Hepatocyte (in vitro differentiated cells): ENCODE data around the gene CDC5L. TPM values are rescaled to one million over a fixed set of nuclear protein-coding genes. Genes with fewer than 3 reads are reported as not detected.
"Not testable (repeated sequence)": the region's sequence is repeated elsewhere in the genome, so short reads cannot be mapped to it uniquely, and the experiment has no call there.

Experiments
- DNase-seq: peaks from one replicate; pipeline ENCODE4 v3.0.0-alpha.2; 2016; ENCODE audit warnings: low spot score
- H2AFZ ChIP-seq: fragments of 200-600 bp; sonication (generic); 2 replicates; pipeline ENCODE4 v1.6.0; 2016; ENCODE audit warnings: antibody characterized with exemption, mild to moderate bottlenecking
- H3K27ac ChIP-seq: fragments of 200-600 bp; sonication (generic); 2 replicates; pipeline ENCODE4 v1.5.1; 2016; ENCODE audit warnings: mild to moderate bottlenecking
- H3K27me3 ChIP-seq: fragments of 200-600 bp; sonication (generic); 2 replicates; pipeline ENCODE4 v1.6.1; 2016
- H3K36me3 ChIP-seq: fragments of 200-600 bp; sonication (generic); replicated peaks from 2 replicates; pipeline ENCODE4 v1.5.1; 2016; ENCODE audit warnings: low read depth; ENCODE audit not compliant: insufficient read depth
- H3K4me1 ChIP-seq: fragments of 200-600 bp; sonication (generic); 2 replicates; pipeline ENCODE4 v1.5.1; 2016; ENCODE audit warnings: mild to moderate bottlenecking, moderate library complexity; ENCODE audit not compliant: insufficient read depth
- H3K4me2 ChIP-seq: fragments of 200-600 bp; sonication (generic); 2 replicates; pipeline ENCODE4 v1.6.0; 2016
- H3K4me3 ChIP-seq: fragments of 200-600 bp; sonication (generic); 2 replicates; pipeline ENCODE4 v1.5.1; 2016; ENCODE audit warnings: mild to moderate bottlenecking
- H3K79me2 ChIP-seq: fragments of 200-600 bp; sonication (generic); 2 replicates; pipeline ENCODE4 v1.6.0; 2017; ENCODE audit warnings: mild to moderate bottlenecking
- H3K9me2 ChIP-seq: fragments of 200-600 bp; sonication (generic); replicated peaks from 2 replicates; pipeline ENCODE4 v1.6.0; 2017; ENCODE audit warnings: mild to moderate bottlenecking; ENCODE audit not compliant: insufficient read depth
- H3K9me3 ChIP-seq: fragments of 200-600 bp; sonication (generic); 2 replicates; pipeline ENCODE4 v1.5.1; 2016; ENCODE audit warnings: low read depth, mild to moderate bottlenecking
- H4K20me1 ChIP-seq: fragments of 200-600 bp; sonication (generic); 2 replicates; pipeline ENCODE4 v1.6.0; 2016; ENCODE audit warnings: mild to moderate bottlenecking; ENCODE audit not compliant: insufficient read depth, poor library complexity, severe bottlenecking
- EZH2 ChIP-seq: fragments of 200-600 bp; sonication (generic); IDR thresholded peaks from 2 replicates; pipeline ENCODE4 v1.6.1; 2016; ENCODE audit warnings: antibody characterized with exemption, mild to moderate bottlenecking, borderline replicate concordance
- EZH2phosphoT487 ChIP-seq: fragments of 200-600 bp; sonication (generic); IDR thresholded peaks from one replicate; pipeline ENCODE4 v1.6.1; 2018; ENCODE audit warnings: antibody characterized with exemption, mild to moderate bottlenecking, low read depth, moderate library complexity; ENCODE audit not compliant: unreplicated experiment, severe bottlenecking
- WGBS: methylation state at CpG from one replicate; pipeline ENCODE4 v1.1.6; 2016; ENCODE audit warnings: low lambda C conversion rate; ENCODE audit errors: missing lambda C conversion rate; 5-methylcytosine and 5-hydroxymethylcytosine counted together
- polyA plus RNA-seq: library from polyadenylated mRNA; unstranded; fragments of >200 nt; fragmentation: Nextera tagmentation; extraction: Ambion mirVana; gene quantifications from 2 replicates; pipeline ENCODE4 v1.2.1, GENCODE V29; 2016
- total RNA-seq: library from RNA; depleted of rRNA; stranded (reverse); fragments of >200 nt; gene quantifications from 2 replicates; pipeline ENCODE4 v1.2.3, GENCODE V29; 2014
- TF ChIP-seq, protein P1 (sequence below): fragments of 200-600 bp; sonication (generic); IDR thresholded peaks from 2 replicates; pipeline ENCODE4 v1.5.1; 2016; ENCODE audit warnings: antibody characterized with exemption, mild to moderate bottlenecking; ENCODE audit not compliant: poor library complexity

The CDC5L gene
- total and polyA plus RNA-seq, 2 experiments from 2014 or later: 10.0 to 23.1 TPM

DNA sequence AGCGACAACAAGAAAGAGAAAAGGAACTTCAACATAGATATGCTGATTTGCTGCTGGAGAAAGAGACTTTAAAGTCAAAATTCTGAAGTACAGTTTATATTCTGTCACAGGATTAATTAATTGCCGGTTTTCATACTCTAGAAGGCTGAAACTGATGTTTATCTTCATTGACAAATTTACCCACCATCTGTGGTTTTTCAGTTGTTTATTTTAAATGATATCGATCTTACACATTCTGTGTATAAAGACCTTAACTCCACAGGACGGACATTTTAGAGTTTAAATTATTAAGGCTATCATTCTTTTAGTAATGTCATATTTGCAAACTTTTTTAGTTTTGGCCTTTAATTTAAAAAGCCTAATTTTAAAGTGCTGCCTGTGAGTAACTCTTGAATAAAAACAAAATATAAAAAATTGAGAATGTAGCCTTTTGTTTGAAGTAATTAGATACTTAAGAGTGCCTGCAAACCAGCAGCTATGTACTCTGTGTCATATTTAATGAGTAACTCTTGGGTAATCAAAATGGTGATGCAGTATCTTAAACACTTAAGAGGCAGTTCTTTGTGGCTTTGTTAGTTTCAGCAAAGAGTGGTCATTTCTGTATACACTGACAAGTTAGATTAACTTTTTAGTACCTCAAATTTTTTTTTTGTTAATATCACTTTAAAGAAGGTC, 59.3 kb downstream of the CDC5L start:
- TF ChIP-seq EZH2 (no peak), EZH2phosphoT487 (no peak)
- TF ChIP-seq, protein P1, sequence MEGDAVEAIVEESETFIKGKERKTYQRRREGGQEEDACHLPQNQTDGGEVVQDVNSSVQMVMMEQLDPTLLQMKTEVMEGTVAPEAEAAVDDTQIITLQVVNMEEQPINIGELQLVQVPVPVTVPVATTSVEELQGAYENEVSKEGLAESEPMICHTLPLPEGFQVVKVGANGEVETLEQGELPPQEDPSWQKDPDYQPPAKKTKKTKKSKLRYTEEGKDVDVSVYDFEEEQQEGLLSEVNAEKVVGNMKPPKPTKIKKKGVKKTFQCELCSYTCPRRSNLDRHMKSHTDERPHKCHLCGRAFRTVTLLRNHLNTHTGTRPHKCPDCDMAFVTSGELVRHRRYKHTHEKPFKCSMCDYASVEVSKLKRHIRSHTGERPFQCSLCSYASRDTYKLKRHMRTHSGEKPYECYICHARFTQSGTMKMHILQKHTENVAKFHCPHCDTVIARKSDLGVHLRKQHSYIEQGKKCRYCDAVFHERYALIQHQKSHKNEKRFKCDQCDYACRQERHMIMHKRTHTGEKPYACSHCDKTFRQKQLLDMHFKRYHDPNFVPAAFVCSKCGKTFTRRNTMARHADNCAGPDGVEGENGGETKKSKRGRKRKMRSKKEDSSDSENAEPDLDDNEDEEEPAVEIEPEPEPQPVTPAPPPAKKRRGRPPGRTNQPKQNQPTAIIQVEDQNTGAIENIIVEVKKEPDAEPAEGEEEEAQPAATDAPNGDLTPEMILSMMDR: no peak
- Histone ChIP-seq H3K36me3 (no peaks in the 10 kb centered on the region), H3K4me1 (peaks cover 8% of the 10 kb centered on the region), H3K79me2 (peaks cover 17% of the 10 kb centered on the region), H3K4me3 (no peak overlapping the region), H3K27me3 (no peaks in the 10 kb centered on the region), H3K27ac (peak overlapping the region; percentile 65), H3K4me2 (peak overlapping the region; percentile 22), H2AFZ (no peak overlapping the region), H3K9me3 (peaks cover 15% of the 10 kb centered on the region), H3K9me2 (no peaks in the 10 kb centered on the region), H4K20me1 (no peaks in the 10 kb centered on the region)
- DNase-seq: no peak
- 59% methylated on average over 4 of the region's 4 CpGs for WGBS

DNA sequence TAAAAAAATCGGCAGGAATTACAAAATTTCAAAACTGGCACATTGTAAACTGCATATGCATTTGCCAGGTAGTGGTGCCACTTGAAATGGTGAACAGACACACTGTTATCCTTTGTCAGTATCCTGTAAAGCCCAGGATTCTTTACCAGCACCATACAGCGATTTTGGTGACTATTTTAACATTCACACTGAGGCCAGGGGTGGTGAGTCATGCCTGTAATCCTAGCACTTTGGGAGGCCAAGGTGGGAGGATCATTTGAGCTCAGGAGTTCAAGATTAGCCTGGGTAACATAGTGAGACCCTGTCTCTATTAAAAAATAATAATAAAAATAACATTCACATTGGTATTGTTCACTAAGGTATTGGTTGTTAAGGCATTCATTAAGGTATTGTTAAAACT, 61.7 kb downstream of the CDC5L start:
- not testable (repeated sequence) for H3K4me3 ChIP-seq, DNase-seq, H3K9me3 ChIP-seq, H3K27me3 ChIP-seq, H3K4me1 ChIP-seq, H2AFZ ChIP-seq, H3K4me2 ChIP-seq, H4K20me1 ChIP-seq, H3K36me3 ChIP-seq, H3K27ac ChIP-seq, H3K9me2 ChIP-seq, H3K79me2 ChIP-seq
- 84% methylated on average over 2 of the region's 2 CpGs for WGBS

DNA sequence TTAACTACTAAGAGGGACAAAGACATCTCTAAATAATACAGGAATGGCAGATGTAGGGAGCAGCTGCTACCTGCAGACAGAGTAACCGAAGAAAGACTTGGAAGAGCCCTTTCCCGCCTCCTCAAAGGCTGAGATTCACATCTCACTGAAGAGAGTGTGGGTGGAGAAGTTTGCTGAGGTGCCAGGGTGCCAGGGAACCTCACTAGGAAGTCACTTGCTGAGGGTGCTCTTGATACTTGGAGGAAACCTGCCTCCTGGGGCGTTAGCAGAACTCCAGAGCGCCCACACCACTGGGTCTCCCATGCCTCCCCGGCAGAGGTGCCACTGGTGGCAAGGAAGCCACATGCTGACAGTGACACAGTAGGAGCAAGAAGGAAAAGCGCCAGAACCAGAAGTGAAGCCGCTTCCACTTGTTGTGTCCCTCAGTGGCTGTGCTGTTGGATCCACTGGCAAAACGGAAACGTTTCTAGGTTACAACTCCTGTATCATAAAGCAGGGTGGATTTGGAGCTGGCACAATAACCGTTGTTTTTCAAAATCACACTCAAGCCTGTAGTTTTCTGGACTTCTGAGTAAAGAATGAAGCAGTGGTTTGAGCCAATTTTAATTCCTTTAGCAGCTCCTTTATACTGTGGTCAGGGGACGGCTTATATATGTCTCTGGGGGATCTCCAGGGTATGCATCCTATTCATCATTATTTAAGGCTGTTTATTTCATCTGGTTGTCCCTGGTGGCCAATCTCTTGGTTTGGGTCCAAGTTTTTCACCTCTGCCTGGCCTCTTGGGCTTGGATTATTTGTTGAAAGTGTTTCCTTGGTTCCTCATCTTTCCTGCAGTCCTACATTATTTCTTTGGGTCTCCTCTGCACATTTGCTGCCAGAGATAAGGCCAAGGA, 64.5 kb downstream of the CDC5L start:
- DNase-seq: no peak
- no peak overlapping the region for H3K4me3 ChIP-seq
- TF ChIP-seq, protein P1: no peak
- TF ChIP-seq EZH2 (no peak), EZH2phosphoT487 (no peak)
- no peaks in the 10 kb centered on the region for H4K20me1 ChIP-seq
- H3K9me2 ChIP-seq: no peaks in the 10 kb centered on the region
- no peak overlapping the region for H3K27ac ChIP-seq
- no peak overlapping the region for H3K4me2 ChIP-seq
- no peaks in the 10 kb centered on the region for H3K79me2 ChIP-seq
- no peak overlapping the region for H2AFZ ChIP-seq
- peaks cover 1% of the 10 kb centered on the region for H3K4me1 ChIP-seq
- no peaks in the 10 kb centered on the region for H3K27me3 ChIP-seq
- H3K9me3 ChIP-seq: no peaks in the 10 kb centered on the region
- no peaks in the 10 kb centered on the region for H3K36me3 ChIP-seq
- WGBS: 97% methylated on average over 11 of the region's 11 CpGs

DNA sequence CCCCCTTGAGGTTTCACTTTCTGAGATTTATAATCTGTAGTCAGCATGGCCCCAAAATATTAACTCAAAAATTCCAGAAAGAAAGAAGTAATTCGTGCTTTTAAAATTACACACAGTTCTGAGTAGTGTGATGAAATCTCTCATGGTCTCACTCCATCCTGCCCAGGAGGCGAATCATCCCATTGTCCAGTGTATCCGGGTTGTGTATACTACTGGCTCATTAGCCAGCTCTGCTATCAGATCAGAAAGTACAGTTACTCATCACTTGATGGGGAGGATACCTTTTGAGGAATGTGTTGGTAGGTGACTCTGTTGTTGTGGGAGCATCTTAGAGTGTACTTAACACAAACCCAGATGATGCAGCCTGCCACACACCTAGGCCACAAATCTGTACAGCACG, 65.2 kb downstream of the CDC5L start:
- Histone ChIP-seq H3K4me1 (peaks cover 6% of the 10 kb centered on the region), H3K4me3 (no peak overlapping the region), H3K4me2 (no peak overlapping the region), H3K9me2 (no peaks in the 10 kb centered on the region), H4K20me1 (no peaks in the 10 kb centered on the region), H3K79me2 (no peaks in the 10 kb centered on the region), H3K36me3 (no peaks in the 10 kb centered on the region), H3K9me3 (no peaks in the 10 kb centered on the region), H2AFZ (no peak overlapping the region), H3K27me3 (no peaks in the 10 kb centered on the region), H3K27ac (no peak overlapping the region)
- 89% methylated on average over 4 of the region's 4 CpGs for WGBS
- no peak for DNase-seq
- TF ChIP-seq EZH2phosphoT487 (no peak), EZH2 (no peak)
- TF ChIP-seq, protein P1: no peak
